Body of pancreas (tissue), 4 donors: ENCODE results near the gene RPLP2. TPM values are rescaled to one million over a fixed set of nuclear protein-coding genes. Genes with fewer than 3 reads are reported as not detected.
A peak's percentile ranks its signal among the peaks of the same experiment; 100 is the strongest.

Source experiments
- ATAC-seq: fragments of 150-250 bp; one replicate; pipeline ENCODE4 v1.9.1; 2016
- DNase-seq, 4 donors: peaks; one replicate each; pipeline ENCODE4 v3.0.0-alpha.2; 2019
- H3K27ac ChIP-seq, 4 donors: fragments of 200-600 bp; sonication (generic); 1 replicate in 3 of 4; 2 replicates in 1 of 4; pipeline versions ENCODE4 v1.5.1 to v1.6.1; 2016 to 2019; ENCODE audit warnings: mild to moderate bottlenecking in 1 of 4, mixed read lengths in 1 of 4, moderate library complexity in 1 of 4
- H3K27me3 ChIP-seq, 2 donors: fragments of 200-600 bp; sonication (generic); one replicate each; pipeline ENCODE4 v1.6.0; 2016; ENCODE audit warnings: mild to moderate bottlenecking in 1 of 2
- H3K36me3 ChIP-seq, 2 donors: fragments of 200-600 bp; sonication (generic); replicated peaks in 1 of 2; 2 replicates each; pipeline ENCODE4 v1.5.1; 2016; ENCODE audit warnings: low read depth in 2 of 2; ENCODE audit not compliant: insufficient read depth in 1 of 2
- H3K4me1 ChIP-seq: fragments of 200-600 bp; sonication (generic); one replicate; pipeline ENCODE4 v1.6.0; 2016
- H3K4me3 ChIP-seq, 2 donors: fragments of 200-600 bp; sonication (generic); 1 replicate in 1 of 2; 2 replicates in 1 of 2; pipeline ENCODE4 v1.5.1; 2016 to 2019
- H3K9me3 ChIP-seq, 3 donors: fragments of 200-600 bp; sonication (generic); 1 replicate in 2 of 3; 2 replicates in 1 of 3; pipeline ENCODE4 v1.5.1; 2016
- POLR2A ChIP-seq, 3 donors: fragments of 450-650 bp; IDR thresholded peaks; one replicate each; pipeline ENCODE4 v1.6.1; 2016; ENCODE audit warnings: antibody characterized with exemption in 3 of 3, mild to moderate bottlenecking in 2 of 3
- WGBS, 2 donors: methylation state at CpG; one replicate each; pipeline ENCODE4 v1.1.5; 2017; 5-methylcytosine and 5-hydroxymethylcytosine counted together
- intact Hi-C: fragments of 100-400 bp; cut with DNase I; formaldehyde crosslinking; loops from one replicate; pipeline ENCODE4 v1.15.1; 2023
- total RNA-seq, 2 donors: library from RNA; depleted of rRNA; stranded (reverse); fragments of >200 nt; gene quantifications; one replicate each; pipeline ENCODE4 v1.1.0, GENCODE V29; 2016
- TF ChIP-seq, protein P1 (sequence below), 7 experiments: fragments of 450-650 bp in 4 of 7; fragments of 200-600 bp in 3 of 7; sonication (generic) in 3 of 7; IDR thresholded peaks; one replicate each; pipeline ENCODE4 v1.5.1; 2016 to 2019; ENCODE audit warnings: antibody characterized with exemption in 7 of 7

The RPLP2 gene
- total RNA-seq, 2 donors from 2014 or later, result 395 to 402 TPM

DNA sequence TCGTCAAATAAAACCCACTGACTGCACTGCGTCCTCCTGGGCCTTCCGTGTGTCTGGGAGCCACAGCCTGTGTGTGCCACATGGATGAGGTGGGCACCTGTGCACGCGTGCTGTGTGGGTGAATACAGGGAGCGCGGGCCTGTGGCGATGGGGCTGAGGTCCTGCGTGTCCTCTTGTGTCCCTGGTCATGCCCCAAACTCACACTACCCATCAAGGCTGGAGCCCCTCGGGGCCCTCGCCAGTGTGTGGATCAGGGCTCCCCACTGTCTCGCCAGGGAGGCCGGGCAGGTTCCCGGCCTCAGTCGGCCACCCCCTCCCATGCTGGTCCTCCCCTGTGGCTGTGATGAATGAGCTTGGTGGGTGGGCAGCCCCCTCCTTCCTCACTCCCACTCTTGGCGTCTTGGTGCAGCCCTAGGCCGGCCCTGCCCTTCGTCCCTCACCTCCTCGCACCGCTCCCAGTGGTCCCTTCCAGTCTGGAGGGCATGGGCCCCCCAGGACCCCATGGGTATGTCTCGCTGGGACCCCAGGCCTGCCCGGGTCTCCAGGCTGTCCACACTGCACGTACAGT, 22.3 kb downstream of the RPLP2 start:
- Histone ChIP-seq H3K36me3 (peaks cover 0 to 4% of the 10 kb centered on the region in 2 donors), H3K9me3 (no peaks in the 10 kb centered on the region), H3K4me1 (peaks cover 87% of the 10 kb centered on the region), H3K27ac (peak overlapping the region; percentile 96 to 99 (median 98)), H3K27me3 (no peaks in the 10 kb centered on the region), H3K4me3 (no peak overlapping the region)
- ATAC-seq (no peak), DNase-seq (no peak)
- TF ChIP-seq, protein P1, sequence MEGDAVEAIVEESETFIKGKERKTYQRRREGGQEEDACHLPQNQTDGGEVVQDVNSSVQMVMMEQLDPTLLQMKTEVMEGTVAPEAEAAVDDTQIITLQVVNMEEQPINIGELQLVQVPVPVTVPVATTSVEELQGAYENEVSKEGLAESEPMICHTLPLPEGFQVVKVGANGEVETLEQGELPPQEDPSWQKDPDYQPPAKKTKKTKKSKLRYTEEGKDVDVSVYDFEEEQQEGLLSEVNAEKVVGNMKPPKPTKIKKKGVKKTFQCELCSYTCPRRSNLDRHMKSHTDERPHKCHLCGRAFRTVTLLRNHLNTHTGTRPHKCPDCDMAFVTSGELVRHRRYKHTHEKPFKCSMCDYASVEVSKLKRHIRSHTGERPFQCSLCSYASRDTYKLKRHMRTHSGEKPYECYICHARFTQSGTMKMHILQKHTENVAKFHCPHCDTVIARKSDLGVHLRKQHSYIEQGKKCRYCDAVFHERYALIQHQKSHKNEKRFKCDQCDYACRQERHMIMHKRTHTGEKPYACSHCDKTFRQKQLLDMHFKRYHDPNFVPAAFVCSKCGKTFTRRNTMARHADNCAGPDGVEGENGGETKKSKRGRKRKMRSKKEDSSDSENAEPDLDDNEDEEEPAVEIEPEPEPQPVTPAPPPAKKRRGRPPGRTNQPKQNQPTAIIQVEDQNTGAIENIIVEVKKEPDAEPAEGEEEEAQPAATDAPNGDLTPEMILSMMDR (IDR thresholded peaks at IDR 0.05), result no peak
- TF ChIP-seq POLR2A (IDR thresholded peaks at IDR 0.05), result no peak
- WGBS, 2 donors, result 65 to 74% methylated on average over 15 to 21 of the region's 23 CpGs
- intact Hi-C loops, result no loop called here

DNA sequence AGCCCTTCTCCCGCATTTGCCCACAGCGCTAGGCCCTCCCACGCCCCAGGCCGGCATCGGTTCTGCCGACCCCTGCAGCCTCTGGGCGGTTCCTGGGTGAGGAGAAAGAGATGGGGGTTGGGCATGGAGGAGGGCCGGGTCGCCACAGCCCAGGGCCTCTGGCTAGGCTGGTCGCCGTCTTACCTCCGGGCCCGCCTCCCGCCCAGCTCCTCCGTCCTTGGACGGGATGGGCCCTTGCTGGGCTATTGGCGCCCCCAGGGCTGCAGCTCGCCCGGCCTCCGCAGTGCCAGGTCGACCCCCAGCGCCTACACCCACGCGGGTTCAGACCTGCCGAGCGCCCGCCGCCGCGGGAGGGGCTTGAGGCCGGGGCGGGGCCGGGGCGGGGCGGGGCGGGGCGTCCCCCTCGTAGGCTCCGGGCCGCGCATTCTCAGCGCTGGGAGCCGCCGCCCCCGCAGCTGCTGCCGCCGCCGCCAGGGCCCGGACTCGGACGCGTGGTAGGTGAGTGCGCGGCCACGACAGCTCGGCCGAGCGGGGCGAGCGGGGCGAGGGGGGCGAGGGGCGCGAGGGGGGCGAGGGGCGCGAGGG, 22.9 kb downstream of the RPLP2 start, which contains the start of gene CD151:
Gene CD151 (plus strand): TSS at position 424 of the 585 bp plus-strand sequence. CDS start 3,118 bp downstream, outside the sequence.
- WGBS, 2 donors, result 3 to 12% methylated on average over 3 to 60 of the region's 67 CpGs
- intact Hi-C loops, result no loop called here
- Histone ChIP-seq H3K9me3 (no peaks in the 10 kb centered on the region), H3K27me3 (no peaks in the 10 kb centered on the region), H3K36me3 (peaks cover 0 to 9% of the 10 kb centered on the region in 2 donors), H3K27ac (peak within 1 kb of the TSS; percentile 96 to 99 (median 98)), H3K4me3 (peak within 1 kb of the TSS; percentile 37 to 70), H3K4me1 (peaks cover 88% of the 10 kb centered on the region)
- TF ChIP-seq, protein P1 (IDR thresholded peaks at IDR 0.05), result peak in 1 of 7 experiments; percentile 44
- no peak for TF ChIP-seq POLR2A (IDR thresholded peaks at IDR 0.05)
- DNase-seq (peak; percentile 66 to 79 (median 70)), ATAC-seq (peak; percentile 60)

DNA sequence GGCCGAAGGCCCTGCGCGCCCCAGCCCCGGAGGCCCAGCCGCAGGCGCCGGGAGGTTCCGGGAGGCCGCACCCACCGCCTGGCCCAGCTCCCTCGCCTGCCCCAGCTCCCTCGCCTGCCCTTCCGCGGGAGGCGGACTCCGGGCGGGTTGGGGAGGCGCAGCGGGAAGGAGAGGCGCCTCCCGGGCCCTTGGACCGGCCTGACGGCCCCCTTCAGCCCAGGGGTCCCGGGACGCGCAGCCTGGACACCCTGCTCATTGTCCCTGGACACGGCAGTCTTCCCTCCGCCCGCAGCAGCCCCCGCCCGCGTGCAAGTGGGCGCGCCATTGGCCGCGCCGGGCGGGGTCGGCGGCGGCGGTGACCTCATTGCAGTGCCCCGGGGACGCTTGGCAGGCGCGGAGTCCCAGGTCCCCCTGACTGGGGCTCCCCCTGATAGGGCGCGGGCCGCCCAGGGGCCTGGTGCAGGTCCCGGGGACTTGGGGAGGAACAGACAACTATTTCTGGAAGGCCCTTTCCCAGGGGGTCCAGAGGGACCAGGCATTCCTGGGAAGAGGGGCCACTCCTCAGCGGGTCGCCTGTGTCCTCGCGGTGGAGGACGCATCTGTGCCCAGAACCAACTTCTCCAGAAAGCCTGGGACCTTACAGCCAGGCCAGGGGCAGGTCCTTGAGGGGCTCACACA, 23.5 kb downstream of the RPLP2 start:
- DNase-seq, result peak; percentile 74 to 80 (median 78)
- peak; percentile 69 to 86 (median 73) for TF ChIP-seq POLR2A (IDR thresholded peaks at IDR 0.05)
- TF ChIP-seq, protein P1 (IDR thresholded peaks at IDR 0.05), result no peak
- intact Hi-C loops, result no loop called here
- Histone ChIP-seq H3K27ac (peak overlapping the region; percentile 96 to 99 (median 98)), H3K4me1 (peaks cover 88% of the 10 kb centered on the region), H3K4me3 (peak overlapping the region; percentile 37 to 70), H3K9me3 (no peaks in the 10 kb centered on the region), H3K27me3 (no peaks in the 10 kb centered on the region), H3K36me3 (peaks cover 0 to 11% of the 10 kb centered on the region in 2 donors)
- 0 to 1% methylated on average over 3 to 54 of the region's 55 CpGs for WGBS, 2 donors
- peak; percentile 45 for ATAC-seq

DNA sequence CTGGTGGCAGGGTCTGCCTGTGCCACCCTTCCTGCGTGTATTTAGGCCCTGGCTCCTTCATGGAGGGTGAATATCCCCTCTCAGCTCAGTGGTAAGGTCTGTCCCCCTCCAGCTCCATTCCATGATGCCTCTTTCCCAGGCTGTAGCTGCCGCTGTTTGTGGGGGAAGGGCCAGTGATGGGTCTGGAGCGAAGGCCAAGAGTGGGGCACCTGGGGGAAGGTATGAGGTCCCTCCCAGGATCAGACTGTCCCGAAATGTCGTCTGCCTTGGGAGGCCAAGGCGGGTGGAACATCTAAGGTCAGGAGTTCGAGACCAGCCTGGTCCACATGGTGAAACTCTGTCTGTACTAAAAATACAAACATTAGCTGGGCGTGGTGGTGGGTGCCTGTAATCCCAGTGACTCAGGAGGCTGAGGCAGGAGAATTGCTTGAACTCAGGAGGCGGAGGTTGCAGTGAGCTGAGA, 24.1 kb downstream of the RPLP2 start:
- H3K9me3 ChIP-seq, result no peaks in the 10 kb centered on the region
- H3K4me1 ChIP-seq, result peaks cover 88% of the 10 kb centered on the region
- peak overlapping the region; percentile 96 to 99 (median 98) for H3K27ac ChIP-seq
- no peaks in the 10 kb centered on the region for H3K27me3 ChIP-seq
- peaks cover 0 to 12% of the 10 kb centered on the region in 2 donors for H3K36me3 ChIP-seq
- no peak for TF ChIP-seq POLR2A (IDR thresholded peaks at IDR 0.05)
- TF ChIP-seq, protein P1 (IDR thresholded peaks at IDR 0.05), result no peak
- intact Hi-C loops, result no loop called here
- H3K4me3 ChIP-seq, result peak overlapping the region; percentile 37 to 70
- ATAC-seq (peak; percentile 0), DNase-seq (peak in 1 of 4 donors; percentile 45)
- 18 to 30% methylated on average over 9 of the region's 9 CpGs for WGBS, 2 donors
